DMS 273 treated with DMSO at 0.1 percent for 48 hours (cell line): ENCODE measurements around the gene GDF3.
"Not testable (repeated sequence)": the region's sequence is repeated elsewhere in the genome, so short reads cannot be mapped to it uniquely, and the experiment has no call there.

Source experiments
- DNase-seq: peaks from one replicate; lab custom pipeline; 2025; lab: John Stamatoyannopoulos, UW

GDF3 gene

GRCh38 chr12:7695566-7696197 is at the start of gene GDF3:
GDF3 (minus strand) TSS chr12:7695775; CDS start chr12:7695728, 47 bp downstream.
- no peak for DNase-seq

- DNase-seq = no peak
Observed at GRCh38 chr12:7732993-7733392, 37.4 kb upstream of the GDF3 start.

GRCh38 chr12:7731486-7731885 is 35.9 kb upstream of the GDF3 start:
- DNase-seq = no peak

GRCh38 chr12:7730984-7731383 is 35.4 kb upstream of the GDF3 start:
- DNase-seq = not testable (repeated sequence)

GRCh38 chr12:7729746-7730145 is 34.2 kb upstream of the GDF3 start:
- DNase-seq = no peak

- DNase-seq = no peak
Observed at GRCh38 chr12:7723926-7724325, 28.4 kb upstream of the GDF3 start.

- no peak for DNase-seq
Observed at GRCh38 chr12:7719946-7720730, 24.6 kb upstream of the GDF3 start.

GRCh38 chr12:7716381-7716780 is 20.8 kb upstream of the GDF3 start:
- DNase-seq = no peak

- DNase-seq = no peak
Observed at GRCh38 chr12:7712841-7713442, 17.4 kb upstream of the GDF3 start.

- DNase-seq = no peak
Observed at GRCh38 chr12:7711133-7711532, 15.6 kb upstream of the GDF3 start, which contains the start of gene DPPA3. DPPA3 (plus strand) TSS chr12:7711433; CDS start chr12:7711571, 138 bp downstream.

- DNase-seq = no peak
Observed at GRCh38 chr12:7709969-7710675, 14.5 kb upstream of the GDF3 start.

GRCh38 chr12:7705846-7706245 is 10.3 kb upstream of the GDF3 start:
- no peak for DNase-seq

- DNase-seq = no peak
Observed at GRCh38 chr12:7695237-7695560, 376 bp downstream of the GDF3 start.

GRCh38 chr12:7694556-7695236 is 879 bp downstream of the GDF3 start:
- DNase-seq = no peak

GRCh38 chr12:7693793-7694192 is 1.8 kb downstream of the GDF3 start:
- no peak for DNase-seq

- DNase-seq = no peak
Observed at GRCh38 chr12:7681535-7681934, 14.0 kb downstream of the GDF3 start.

GRCh38 chr12:7679251-7680045 is 16.1 kb downstream of the GDF3 start:
- DNase-seq = no peak

GRCh38 chr12:7678744-7679143 is 16.8 kb downstream of the GDF3 start:
- no peak for DNase-seq

- not testable (repeated sequence) for DNase-seq
Observed at GRCh38 chr12:7677432-7677888, 18.1 kb downstream of the GDF3 start.

- not testable (repeated sequence) for DNase-seq
Observed at GRCh38 chr12:7675455-7675854, 20.1 kb downstream of the GDF3 start.

- DNase-seq = no peak
Observed at GRCh38 chr12:7668171-7668570, 27.4 kb downstream of the GDF3 start.
